ENCODE results near the gene ADAM17.
"Not testable (repeated sequence)": the region's sequence is repeated elsewhere in the genome, so short reads cannot be mapped to it uniquely, and the experiment has no call there.

Gene ADAM17

DNA sequence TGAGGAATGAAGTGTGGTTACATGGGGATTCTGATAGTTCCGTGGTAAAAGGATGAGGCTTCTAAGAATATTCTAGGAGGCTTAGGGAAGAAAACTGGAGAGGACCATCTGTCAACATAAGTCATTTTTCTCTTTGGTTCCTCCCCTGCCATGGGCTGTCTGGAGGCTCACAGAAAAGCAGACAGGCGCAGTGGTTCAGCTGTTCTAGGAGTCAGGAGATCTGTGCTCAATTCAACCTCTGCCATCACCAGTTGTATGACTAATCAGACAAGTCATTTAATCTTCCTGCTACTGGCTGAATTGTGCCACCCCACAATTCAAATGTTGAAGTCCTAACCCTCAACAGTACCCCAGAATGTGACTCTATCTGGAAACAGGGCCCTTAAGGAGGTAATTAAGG lies 36.4 kb downstream of the ADAM17 start:
- no peak for DNase-seq (ENCODE audit: low read depth)

DNA sequence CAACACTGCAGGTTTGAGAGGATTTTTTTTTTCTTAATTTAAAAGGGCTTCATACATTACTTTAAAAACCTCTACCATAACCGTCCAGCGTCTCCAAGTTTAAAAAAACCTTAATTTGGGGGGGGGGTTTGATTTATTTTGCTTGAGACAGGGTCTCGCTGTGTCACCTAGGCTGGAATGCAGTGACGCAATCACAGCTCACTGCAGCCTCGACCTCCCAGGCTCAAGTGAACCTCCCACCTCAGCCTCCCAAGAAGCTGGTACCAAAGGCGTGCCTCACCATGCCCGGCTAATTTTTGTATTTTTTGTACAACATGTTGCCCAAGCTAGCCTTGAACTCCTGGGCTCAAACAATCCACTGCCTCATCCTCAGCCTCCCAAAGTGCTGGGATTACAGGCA lies 36.9 kb downstream of the ADAM17 start:
- no peak for DNase-seq (ENCODE audit: low read depth)

DNA sequence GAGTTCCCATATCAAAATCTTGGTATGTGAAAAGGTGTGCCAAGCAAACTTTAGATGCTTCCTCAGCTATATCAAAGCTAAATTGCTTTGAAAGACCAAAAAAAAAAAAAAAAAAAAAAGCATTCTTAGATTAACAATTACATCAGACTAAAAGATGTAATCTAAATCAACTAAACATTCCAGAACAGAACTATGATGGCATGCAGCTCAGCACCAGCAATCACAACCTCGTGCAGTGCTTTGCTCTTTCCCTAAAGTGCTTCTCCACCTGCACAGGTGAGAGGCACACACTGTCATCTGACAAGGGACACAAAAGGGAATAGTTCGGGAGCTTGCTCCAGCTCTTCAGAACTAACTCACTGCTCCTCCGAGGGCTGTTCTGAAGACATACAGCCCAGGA lies 37.5 kb downstream of the ADAM17 start:
- no peak for DNase-seq (ENCODE audit: low read depth)

DNA sequence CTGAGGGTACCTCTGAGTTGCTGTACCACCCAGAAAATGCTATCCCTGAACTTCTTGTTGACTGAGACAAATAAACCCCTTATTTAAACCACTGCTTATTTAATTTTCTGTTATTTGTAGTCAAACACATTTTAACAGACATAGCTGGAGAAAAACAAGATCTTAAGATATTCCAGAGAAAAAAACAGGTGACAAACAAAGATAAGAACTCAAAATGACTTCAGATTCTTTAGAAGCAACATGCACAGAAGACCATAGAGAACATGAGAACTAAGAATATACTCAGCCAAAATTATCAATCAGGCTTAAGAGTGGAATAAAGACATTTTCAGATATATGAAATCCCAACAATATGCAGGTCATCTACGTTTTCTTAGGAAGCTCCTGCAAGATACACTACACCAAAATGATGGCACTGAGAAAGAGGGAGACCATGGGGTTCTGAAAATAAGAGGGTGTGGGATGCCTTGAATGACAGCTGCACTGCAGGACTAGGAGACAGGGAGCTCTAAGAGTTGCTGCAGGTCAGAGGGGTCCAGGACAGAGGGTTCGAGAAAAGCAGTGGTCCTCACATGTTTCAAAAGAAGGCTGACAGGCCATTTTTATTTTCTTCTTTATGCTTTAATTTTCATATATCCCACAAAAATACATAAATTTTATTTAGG lies 38.4 kb downstream of the ADAM17 start:
- DNase-seq (ENCODE audit: low read depth), result no peak

DNA sequence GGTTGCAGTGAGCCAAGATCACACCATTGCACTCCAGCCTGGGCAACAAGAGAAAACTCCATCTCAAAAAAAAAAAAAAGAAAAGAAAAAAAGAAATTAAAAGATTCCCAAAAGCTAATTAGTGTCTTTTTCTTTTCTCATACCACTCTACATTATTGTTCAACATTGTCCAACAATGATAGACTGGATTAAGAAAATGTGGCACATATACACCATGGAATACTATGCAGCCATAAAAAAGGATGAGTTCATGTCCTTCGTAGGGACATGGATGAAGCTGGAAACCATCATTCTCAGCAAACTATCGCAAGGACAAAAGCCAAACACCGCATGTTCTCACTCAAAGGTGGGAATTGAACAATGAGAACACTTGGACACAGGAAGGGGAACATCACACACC lies 41.7 kb downstream of the ADAM17 start:
- not testable (repeated sequence) for DNase-seq (ENCODE audit: low read depth)

DNA sequence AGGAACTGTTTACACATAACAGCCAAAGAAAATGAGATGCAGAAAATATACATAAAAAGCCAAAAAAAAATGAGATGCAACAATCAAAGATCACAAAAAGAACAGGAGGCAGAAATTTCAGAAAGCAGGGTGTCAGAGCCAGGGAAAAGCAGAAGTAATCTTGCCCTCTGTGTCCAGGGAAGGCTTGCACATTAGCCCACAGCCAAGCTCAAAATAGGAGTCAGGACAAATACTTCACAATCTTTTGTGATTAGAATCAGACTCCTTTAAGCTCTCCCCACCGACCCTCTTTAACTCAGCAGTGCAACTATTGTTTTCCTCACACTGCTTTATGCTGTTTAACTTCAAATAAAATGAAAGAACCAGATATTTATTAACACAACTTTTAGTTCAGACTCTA lies 46.7 kb downstream of the ADAM17 start:
- no peak for DNase-seq (ENCODE audit: low read depth)

DNA sequence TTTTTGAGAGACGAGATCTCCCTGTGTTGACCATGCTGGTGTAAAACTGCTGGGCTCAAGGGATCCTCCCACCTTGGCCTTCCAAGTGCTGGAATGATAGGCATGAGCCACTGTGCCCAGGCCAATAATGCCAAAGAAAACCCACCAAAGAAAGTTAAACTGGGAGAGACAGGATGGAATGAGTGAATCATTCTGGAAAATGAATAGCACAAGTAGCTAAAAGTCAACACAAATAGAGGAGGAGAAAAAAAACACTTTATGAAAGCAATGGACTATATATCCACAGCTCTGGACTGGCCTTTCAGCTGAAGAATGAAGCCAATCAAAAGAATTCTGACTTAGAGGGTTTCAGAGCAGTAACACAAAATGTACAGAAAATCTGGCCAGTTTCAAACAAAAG lies 57.4 kb downstream of the ADAM17 start:
- no peak for DNase-seq (ENCODE audit: low read depth)

DNA sequence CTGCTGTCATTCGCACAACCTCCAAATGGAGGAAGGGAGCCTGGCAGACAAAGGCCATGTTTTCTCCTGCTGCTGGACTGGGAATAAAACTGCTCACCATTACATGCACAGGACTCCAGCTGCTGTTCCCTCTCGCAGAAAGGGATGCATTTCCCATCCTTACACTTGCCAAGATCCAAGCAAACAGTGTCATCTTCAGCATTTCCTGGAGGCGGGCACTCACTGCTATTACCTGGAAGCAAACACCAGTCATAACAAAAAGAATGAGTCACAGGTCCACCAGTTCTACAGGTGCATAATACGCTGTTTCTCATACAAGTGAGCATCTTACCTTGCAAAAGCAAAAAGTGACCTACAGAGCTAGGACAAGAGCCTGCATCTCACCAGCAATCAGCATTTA lies 58.6 kb downstream of the ADAM17 start:
- DNase-seq (ENCODE audit: low read depth), result no peak

DNA sequence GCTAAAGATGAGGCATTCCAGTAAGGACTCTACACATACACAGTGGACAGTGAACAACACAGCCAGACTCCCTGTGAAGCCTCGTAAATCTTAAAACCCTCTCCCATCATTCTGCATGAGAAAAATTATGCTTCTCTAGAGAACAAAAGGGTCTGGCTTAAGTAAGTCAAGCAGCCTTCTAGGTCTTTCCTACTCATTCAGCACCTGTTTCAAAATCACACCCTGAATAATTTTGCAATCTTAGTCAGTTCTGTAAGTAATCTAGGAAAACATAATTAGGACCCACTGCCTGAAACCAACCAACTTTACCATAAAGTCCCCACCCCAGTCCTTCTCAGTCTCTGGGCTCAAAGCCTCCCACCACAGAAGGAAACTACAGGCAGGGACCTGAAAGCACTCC lies 61.5 kb downstream of the ADAM17 start:
- no peak for DNase-seq (ENCODE audit: low read depth)

DNA sequence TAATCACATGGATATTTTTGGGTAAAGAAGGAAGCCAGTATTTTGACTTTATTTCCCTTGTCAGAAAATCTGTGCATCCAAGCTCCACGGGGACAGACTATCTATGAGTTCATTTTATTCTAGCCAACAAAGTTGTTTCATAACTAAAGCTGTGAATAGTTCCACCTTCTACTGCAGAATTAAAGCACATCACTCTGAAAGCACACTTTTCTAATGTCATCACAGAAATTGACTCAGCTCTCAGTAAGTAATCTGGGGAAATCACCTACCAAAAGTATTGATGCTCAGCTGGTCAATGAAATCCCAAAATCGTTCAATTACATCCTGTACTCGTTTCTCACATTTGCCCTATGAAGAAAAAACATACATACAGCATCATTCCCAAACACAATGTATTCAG lies 62.2 kb downstream of the ADAM17 start:
- no peak for DNase-seq (ENCODE audit: low read depth)

DNA sequence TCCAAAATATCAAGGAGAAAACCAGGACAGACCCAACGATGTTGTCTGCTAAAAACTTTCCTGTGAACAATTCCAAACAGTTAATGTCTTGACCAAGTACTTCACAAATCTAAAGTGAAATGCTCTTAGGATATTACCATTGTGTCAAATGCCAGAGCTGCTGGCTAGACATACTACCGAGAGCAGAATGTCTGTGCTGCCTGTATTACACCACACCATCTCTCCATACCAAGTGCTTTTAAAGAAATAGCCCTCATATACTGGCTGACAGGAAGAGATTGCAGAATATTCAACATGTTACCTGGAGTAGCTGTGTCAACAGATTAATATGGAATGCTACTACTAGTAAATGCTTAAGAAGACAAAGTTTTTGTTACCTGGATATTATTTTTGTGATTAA lies 62.7 kb downstream of the ADAM17 start:
- no peak for DNase-seq (ENCODE audit: low read depth)

DNA sequence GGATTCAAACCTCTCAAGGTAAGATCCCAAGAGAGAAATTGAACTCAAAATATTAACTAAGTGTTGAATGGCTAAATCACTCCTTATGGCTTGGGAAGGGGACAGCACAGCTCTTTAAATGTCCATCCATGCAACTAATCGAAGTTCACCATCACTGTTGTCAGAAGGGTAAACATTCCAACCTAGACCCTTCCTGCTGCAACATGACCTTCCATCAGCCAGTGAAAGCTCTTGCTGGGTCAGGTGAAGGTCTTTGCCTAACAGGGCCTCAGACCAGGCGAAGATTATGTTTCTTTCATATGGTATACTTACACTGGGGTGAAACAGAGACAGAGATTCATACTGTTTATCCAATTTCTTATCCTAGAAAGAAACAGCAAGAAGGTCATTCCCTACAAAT lies 64.8 kb downstream of the ADAM17 start:
- DNase-seq (ENCODE audit: low read depth), result no peak

DNA sequence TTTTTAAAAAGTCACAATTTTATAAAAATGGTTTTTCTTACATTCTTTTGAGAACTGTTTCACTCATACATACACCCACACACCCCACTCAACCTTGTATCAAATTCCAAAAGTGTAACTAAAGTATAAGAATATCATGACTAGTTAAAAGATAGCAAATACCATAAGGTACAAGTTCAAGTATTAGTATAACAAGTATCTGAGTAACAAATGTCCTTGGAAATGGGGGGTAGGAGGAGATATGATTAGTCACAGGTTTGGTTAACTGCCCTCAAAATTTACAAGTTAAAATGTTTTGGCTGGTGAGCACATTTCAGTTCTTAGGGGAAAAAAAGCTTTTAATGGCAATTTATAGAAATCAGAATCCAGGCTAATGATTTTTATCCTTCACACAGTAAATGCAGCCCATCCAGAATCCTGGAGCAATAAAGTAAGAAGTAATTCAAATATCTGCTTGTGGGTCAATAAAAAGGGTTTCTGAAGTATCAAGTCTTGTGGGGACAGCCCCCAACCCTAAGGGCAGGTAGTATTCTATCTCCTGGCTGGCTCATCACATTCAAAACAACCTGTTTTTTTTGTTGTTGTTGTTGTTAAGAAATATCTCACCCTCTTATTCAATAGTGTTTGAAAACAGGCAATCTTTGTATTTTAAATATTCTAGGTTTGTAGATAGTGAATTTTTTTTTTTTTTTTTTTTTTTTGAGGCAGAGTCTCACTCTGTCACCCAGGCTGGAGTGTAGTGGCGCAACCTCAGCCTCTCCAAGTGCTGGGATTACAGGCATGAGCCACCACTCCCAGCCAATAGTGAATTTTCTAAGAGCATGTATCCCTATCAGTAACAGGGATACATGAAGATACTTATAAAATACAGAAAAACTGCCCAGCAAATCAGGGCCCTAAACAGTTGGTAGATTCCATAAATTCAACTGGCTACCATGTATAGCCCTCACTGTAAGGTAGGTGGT lies 66.8 kb downstream of the ADAM17 start:
- DNase-seq (ENCODE audit: low read depth), result no peak

DNA sequence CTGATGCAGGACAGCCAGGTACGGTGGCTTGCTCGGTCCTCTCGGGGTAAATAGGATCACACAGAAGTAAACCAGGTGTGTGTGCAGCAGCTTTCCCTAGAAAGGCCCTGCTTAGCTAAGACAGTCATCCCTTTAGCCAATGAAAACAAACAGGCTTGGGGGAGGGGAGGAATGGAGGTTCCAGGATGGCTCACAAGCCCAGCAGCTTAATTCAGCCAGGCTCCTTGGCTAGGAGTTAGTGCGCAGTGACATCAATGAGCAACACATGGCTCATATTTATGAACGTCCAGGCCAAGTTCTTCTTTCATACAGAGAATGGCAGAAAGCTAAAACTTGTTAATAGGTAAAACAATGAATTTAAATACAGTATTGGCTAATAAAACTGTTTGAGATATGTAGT lies 71.1 kb downstream of the ADAM17 start:
- DNase-seq (ENCODE audit: low read depth), result no peak

DNA sequence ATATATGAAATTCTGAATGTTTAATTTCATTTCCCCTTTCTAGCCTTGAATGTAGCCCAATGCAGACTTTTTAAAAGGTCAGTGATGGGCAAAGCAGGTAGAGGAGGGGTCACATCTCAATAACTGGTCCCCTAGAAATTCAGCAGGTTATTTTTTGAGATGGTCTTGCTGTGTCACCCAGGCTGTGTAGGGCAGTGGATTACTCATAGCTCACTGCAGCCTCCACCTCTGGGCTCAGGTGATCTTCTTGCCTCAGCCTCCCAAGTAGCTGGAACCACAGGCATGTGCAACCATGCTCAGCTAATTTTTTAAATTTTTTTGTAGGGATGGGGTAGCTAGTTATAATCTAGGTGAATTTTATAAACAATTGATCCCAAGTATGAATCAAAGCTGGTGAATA lies 72.5 kb downstream of the ADAM17 start:
- no peak for DNase-seq (ENCODE audit: low read depth)

DNA sequence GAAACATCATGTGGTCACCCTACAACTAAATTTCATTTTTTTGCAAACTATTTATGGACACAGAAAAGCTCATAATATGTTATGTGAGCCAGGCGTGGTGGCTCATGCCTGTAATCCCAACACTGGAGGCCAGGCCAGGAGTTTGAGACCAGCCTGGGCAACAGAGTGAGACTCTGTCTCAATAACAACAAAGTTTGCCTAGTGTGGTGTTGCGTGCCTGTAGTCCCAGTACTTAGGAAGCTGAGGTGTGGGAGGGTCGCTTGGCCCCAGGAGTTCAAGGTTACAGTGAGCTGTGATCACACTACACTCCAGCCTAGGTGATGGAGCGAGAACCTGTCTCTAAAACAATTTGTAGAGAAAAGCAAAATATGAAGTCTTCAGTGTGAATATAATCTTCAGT lies 75.5 kb downstream of the ADAM17 start:
- DNase-seq (ENCODE audit: low read depth), result no peak

DNA sequence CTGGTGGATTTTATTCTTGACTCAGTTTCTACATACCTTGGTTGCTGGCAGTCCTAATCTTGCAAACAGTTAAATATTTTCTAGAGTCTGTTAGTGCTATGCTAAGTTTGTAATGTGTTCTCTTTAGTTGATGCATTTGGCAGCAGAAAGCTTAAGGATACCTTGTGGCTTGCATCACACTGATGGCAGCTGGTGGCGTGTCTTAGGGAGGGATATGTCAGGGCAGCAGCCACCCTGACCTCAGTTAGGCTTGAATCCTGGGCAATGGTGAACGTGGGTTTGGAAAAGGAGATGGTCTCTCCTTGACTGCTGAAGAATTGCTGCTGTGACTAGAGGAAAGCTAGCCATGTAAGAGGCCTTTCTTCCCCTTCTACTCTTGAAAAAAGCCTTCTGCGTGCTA lies 77.1 kb downstream of the ADAM17 start:
- DNase-seq (ENCODE audit: low read depth), result no peak

DNA sequence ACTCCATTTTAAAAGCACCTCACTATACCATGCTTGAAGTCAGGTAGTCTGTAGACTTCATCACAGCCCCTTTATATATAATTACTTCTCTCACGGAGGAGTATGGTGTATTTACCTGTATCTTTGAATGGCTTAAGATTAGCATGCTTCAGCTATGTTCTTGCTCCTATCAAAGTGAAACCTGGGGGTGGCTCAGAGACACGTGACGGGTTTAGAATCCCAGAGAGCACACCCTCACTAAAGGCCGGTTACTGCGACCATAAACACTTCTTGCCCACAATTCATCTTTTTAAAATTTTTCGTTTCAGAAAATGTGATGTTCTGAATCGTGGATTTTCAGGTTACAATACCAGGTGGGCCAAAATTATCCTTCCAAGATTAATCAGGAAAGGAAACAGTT lies 77.7 kb downstream of the ADAM17 start:
- DNase-seq (ENCODE audit: low read depth), result no peak

DNA sequence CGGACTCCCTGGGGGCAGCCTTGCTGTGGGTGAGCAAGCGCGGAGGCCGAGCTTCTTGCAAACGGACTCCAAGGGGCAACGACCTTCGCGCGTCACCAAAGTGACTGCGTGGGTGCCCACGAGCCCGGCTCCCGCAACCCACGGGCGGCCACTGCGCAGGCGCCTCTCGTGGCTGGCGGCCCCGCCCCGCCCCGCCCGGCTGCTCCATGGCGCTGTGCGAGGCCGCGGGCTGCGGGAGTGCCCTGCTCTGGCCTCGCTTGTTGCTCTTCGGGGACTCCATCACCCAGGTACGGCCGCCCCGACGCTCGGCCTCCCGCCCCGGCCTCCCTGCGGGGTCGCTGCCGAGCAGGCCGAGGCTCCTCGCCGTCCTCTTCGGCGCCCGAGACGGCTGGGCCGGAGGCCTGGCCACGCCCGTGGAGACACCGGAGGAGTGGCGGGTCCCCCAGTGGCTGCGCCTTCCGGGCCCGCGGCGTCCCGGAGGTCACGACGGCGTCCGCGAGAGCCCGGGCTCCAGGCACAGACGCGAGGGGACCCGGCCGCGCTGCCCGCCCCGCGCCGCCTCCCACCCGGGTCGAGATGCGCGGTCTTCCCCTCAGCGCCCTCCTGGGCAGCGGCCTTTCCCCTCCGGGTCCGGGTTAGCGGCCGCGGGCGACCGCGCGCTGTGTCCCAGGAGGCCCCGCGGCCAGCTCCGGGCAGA lies 81.1 kb downstream of the ADAM17 start, which contains the start of gene IAH1:
IAH1 (plus strand) TSS at position 191 of the 697 bp plus-strand sequence; CDS start at position 207, 16 bp downstream.
- DNase-seq (ENCODE audit: low read depth), result peak; percentile 70

DNA sequence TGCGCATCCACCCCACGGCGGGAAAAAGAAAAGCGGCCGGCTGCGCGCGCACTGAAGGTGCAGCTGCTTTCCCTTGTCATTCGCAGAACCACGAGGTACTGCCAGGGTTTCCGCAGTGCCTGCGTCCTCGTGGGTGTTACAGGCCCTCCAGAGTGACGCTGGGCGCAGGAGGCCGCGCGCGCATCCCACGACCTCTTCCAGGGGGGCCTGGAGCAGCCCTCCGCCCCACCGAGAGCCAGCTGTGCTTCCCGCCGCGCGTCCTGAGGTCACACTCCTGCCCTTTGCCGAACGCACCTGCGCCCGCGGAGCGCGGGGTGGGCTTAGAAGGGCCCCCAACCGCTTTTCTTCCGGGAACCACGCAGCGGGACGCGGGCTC lies 81.7 kb downstream of the ADAM17 start:
- DNase-seq (ENCODE audit: low read depth), result peak; percentile 47

DNA sequence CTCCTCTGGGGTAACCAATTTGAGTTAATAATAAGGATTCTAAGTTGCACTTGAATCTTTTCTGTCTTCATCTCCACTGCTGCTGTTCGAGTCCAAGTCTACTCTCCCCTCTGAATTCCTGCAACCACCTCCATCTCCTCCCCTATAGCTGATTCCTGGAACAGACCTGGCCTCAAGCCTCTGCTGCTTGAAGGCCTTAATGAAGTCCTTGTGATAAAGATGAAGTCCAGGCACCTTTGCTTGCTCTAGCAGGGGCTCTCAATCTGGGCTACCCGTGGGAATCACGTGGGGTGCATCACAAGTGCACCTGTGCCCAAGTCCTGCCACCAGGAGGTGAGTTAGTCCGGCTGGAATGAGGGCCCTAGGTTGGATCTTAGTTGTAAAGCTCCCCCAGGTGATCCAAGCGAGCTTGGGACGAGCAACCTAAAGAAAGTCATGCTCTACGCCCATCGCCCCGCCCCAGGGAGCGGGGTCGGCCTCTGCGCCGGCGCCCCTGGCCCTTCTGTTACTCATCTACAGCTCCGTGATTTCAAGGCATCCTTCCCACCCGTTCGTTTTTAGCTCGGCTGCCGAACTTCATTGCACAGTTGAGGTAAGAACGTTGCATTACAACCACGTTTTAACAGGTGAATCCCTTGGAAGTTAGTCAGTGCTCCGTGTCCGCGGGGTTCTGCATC lies 82.2 kb downstream of the ADAM17 start:
- peak; percentile 7 for DNase-seq (ENCODE audit: low read depth)

DNA sequence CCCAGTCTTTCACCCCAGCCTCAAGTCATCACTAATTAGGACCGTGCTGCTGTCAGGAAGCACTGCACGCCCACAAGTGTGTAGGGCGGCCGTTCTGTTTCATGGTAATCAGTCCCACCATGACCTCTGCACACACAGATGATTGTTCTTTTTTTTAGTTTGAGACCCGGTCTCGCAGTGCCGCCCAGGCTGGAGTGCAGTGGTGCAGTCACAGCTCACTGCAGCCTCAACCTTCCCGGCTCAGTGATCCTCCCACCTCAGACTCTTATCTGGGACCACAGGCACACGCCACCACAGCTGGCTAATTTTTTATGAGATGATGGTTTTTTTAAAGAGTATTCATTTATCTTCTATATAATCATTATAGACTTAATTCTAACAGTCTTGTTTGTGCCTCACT lies 83.1 kb downstream of the ADAM17 start:
- no peak for DNase-seq (ENCODE audit: low read depth)

All from activated T-helper 9 cell treated with anti-CD3 and anti-CD28 coated beads, Interleukin-2, amount 50 U/mL, for 16 hours (primary cell).